Measurements from ENCODE around the gene P2RY11.

DNA sequence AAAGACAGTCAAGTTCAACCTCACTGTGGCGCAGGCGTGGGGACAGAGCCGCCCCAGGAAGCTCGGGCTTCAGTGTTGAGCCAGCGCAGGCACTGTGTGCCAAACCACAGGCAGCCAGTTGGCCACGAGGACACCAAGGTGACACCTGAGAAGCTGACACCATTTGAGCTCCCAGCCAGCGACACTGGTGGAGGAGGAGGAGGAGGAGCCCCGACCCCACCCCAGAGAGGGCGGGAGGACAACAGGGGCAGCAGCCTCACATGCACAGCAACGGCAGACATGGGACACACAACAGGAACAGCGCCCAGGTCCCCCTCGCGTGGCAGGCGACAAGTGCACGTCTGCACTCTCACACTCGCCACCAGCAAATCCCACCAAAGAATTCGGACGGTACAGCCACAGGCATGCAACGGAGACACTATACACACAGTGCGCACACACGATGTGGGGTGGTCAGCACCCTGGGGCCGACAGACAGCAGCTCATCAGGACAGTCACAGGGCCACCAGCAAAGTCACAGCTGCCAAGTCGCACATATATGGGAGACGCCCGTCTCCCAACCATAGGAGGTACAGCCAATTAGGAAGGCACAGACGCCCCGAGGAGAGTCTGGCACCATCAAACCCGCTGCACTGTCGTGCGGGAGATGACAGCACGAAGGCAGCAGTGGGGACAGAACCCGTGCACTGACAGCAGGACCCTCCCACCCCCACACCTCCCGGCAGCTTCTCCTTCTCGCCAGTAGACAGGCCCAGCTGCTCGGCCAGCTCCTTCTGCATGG is 4.8 kb downstream of the P2RY11 start:
- TF ChIP-seq, protein P1, sequence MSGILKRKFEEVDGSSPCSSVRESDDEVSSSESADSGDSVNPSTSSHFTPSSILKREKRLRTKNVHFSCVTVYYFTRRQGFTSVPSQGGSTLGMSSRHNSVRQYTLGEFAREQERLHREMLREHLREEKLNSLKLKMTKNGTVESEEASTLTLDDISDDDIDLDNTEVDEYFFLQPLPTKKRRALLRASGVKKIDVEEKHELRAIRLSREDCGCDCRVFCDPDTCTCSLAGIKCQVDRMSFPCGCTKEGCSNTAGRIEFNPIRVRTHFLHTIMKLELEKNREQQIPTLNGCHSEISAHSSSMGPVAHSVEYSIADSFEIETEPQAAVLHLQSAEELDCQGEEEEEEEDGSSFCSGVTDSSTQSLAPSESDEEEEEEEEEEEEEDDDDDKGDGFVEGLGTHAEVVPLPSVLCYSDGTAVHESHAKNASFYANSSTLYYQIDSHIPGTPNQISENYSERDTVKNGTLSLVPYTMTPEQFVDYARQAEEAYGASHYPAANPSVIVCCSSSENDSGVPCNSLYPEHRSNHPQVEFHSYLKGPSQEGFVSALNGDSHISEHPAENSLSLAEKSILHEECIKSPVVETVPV (CRISPR knock-in tag; IDR thresholded peaks at IDR 0.05) = no peak
- TF ChIP-seq, protein P2, sequence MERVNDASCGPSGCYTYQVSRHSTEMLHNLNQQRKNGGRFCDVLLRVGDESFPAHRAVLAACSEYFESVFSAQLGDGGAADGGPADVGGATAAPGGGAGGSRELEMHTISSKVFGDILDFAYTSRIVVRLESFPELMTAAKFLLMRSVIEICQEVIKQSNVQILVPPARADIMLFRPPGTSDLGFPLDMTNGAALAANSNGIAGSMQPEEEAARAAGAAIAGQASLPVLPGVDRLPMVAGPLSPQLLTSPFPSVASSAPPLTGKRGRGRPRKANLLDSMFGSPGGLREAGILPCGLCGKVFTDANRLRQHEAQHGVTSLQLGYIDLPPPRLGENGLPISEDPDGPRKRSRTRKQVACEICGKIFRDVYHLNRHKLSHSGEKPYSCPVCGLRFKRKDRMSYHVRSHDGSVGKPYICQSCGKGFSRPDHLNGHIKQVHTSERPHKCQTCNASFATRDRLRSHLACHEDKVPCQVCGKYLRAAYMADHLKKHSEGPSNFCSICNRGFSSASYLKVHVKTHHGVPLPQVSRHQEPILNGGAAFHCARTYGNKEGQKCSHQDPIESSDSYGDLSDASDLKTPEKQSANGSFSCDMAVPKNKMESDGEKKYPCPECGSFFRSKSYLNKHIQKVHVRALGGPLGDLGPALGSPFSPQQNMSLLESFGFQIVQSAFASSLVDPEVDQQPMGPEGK (CRISPR knock-in tag; IDR thresholded peaks at IDR 0.05; ENCODE audit: borderline replicate concordance) = no peak
- TF ChIP-seq ZNF8 (CRISPR knock-in tag; IDR thresholded peaks at IDR 0.05) (no peak), ARNTL (CRISPR knock-in tag; IDR thresholded peaks at IDR 0.05; ENCODE audit: borderline replicate concordance, low read depth) (no peak), ZFP3 (CRISPR knock-in tag; IDR thresholded peaks at IDR 0.05) (no peak), ZNF565 (CRISPR knock-in tag; conservative IDR thresholded peaks at IDR 0.05; ENCODE audit: low read depth) (no peak), TOX (CRISPR knock-in tag; IDR thresholded peaks at IDR 0.05; ENCODE audit: borderline replicate concordance) (no peak), ESRRG (CRISPR knock-in tag; IDR thresholded peaks at IDR 0.05) (no peak)
